SU-DHL-6 (cell line): ENCODE data around the gene LY6G6D.

Experiments
- H2AFZ ChIP-seq: fragments of 200-600 bp; sonication (generic); 2 replicates; pipeline ENCODE4 v1.6.1; 2014; ENCODE audit warnings: low read depth, mild to moderate bottlenecking, moderate library complexity, mixed read lengths, antibody characterized with exemption, low read length; ENCODE audit not compliant: severe bottlenecking
- H3F3A ChIP-seq: fragments of 200-600 bp; shearing (Covaris generic); 2 replicates; pipeline ENCODE4 v1.6.0; 2016; ENCODE audit warnings: antibody characterized with exemption, mild to moderate bottlenecking; ENCODE audit not compliant: insufficient read depth
- H3K27ac ChIP-seq: fragments of 200-600 bp; sonication (generic); 2 replicates; pipeline ENCODE4 v1.5.1; 2016; ENCODE audit warnings: low read depth, mild to moderate bottlenecking, low read length, moderate library complexity, mixed read lengths
- H3K27me3 ChIP-seq: fragments of 200-600 bp; sonication (generic), shearing (Covaris generic); 2 replicates; pipeline ENCODE4 v1.6.0; 2014; ENCODE audit warnings: mild to moderate bottlenecking, low read length
- H3K36me3 ChIP-seq: fragments of 200-600 bp; sonication (generic); 2 replicates; pipeline ENCODE4 v1.6.1; 2014; ENCODE audit warnings: mild to moderate bottlenecking, low read length, mixed read lengths
- H3K4me2 ChIP-seq: fragments of 300-600, 200-600 bp; shearing (Covaris generic), sonication (generic); 2 replicates; pipeline ENCODE4 v1.6.0; 2014; ENCODE audit warnings: low read length, low read depth, mild to moderate bottlenecking; ENCODE audit not compliant: poor library complexity, severe bottlenecking
- H3K4me3 ChIP-seq: fragments of 200-600 bp; sonication (generic); 2 replicates; pipeline ENCODE4 v1.5.1; 2014; ENCODE audit warnings: antibody characterized with exemption, low read length, mild to moderate bottlenecking, mixed read lengths; ENCODE audit not compliant: insufficient read depth, poor library complexity, severe bottlenecking
- H3K79me2 ChIP-seq: fragments of 200-600 bp; sonication (generic); 2 replicates; pipeline ENCODE4 v1.6.1; 2014; ENCODE audit warnings: mild to moderate bottlenecking, low read length, moderate library complexity; ENCODE audit not compliant: insufficient read depth
- H3K9ac ChIP-seq: fragments of 200-600 bp; sonication (generic); 2 replicates; pipeline ENCODE4 v1.7.0; 2014; ENCODE audit warnings: mild to moderate bottlenecking, low read length
- H3K9me2 ChIP-seq: fragments of 200-600 bp; sonication (generic); replicated peaks from 2 replicates; pipeline ENCODE4 v1.6.1; 2014; ENCODE audit warnings: low read length; ENCODE audit not compliant: insufficient read depth
- H3K9me3 ChIP-seq: fragments of 200-600 bp; sonication (generic); 2 replicates; pipeline ENCODE4 v1.6.1; 2014; ENCODE audit warnings: low read length, mixed read lengths; ENCODE audit not compliant: insufficient read depth
- H4K20me1 ChIP-seq: fragments of 200-600 bp; sonication (generic); 2 replicates; pipeline ENCODE4 v1.6.1; 2014; ENCODE audit warnings: low read depth, mild to moderate bottlenecking, antibody characterized with exemption, low read length, moderate library complexity, mixed read lengths
- CTCF ChIP-seq: fragments of 200-600 bp; sonication (generic); IDR thresholded peaks from one replicate; pipeline ENCODE4 v1.5.1; 2017; ENCODE audit warnings: antibody characterized with exemption, mild to moderate bottlenecking, low read length, moderate library complexity; ENCODE audit not compliant: insufficient read depth, poor library complexity, severe bottlenecking
- EZH2phosphoT487 ChIP-seq: fragments of 200-600 bp; sonication (generic), shearing (Covaris generic); conservative IDR thresholded peaks from 2 replicates; pipeline ENCODE4 v1.6.1; 2018; ENCODE audit warnings: mild to moderate bottlenecking, antibody characterized with exemption, low read length, moderate library complexity, mixed read lengths

The LY6G6D gene

GRCh38 chr6:31737991-31738979, 23.1 kb downstream of the LY6G6D start:
- Histone ChIP-seq H3K4me2 (peak overlapping the region; percentile 64), H3K27ac (peak overlapping the region; percentile 95), H3F3A (peaks cover 47% of the 10 kb centered on the region), H3K9me2 (no peaks in the 10 kb centered on the region), H2AFZ (no peak overlapping the region), H3K4me3 (peak overlapping the region; percentile 42), H3K27me3 (no peaks in the 10 kb centered on the region), H3K79me2 (peaks cover 42% of the 10 kb centered on the region), H3K9ac (peak overlapping the region; percentile 90), H4K20me1 (no peaks in the 10 kb centered on the region), H3K36me3 (peaks cover 21% of the 10 kb centered on the region), H3K9me3 (no peaks in the 10 kb centered on the region)
- TF ChIP-seq CTCF (peak; percentile 68), EZH2phosphoT487 (no peak)

GRCh38 chr6:31739639-31740396, 24.7 kb downstream of the LY6G6D start, which contains the start of gene MSH5:
Gene MSH5 (plus strand): TSS chr6:31740005. CDS start chr6:31740467, 462 bp downstream.
- no peaks in the 10 kb centered on the region for H4K20me1 ChIP-seq
- no peaks in the 10 kb centered on the region for H3K9me3 ChIP-seq
- no peaks in the 10 kb centered on the region for H3K27me3 ChIP-seq
- H3K9me2 ChIP-seq, result no peaks in the 10 kb centered on the region
- peak within 1 kb of the TSS; percentile 78 for H3K4me3 ChIP-seq
- peaks cover 33% of the 10 kb centered on the region for H3K79me2 ChIP-seq
- H3K4me2 ChIP-seq, result peak within 1 kb of the TSS; percentile 82
- peak within 1 kb of the TSS; percentile 8 for H2AFZ ChIP-seq
- TF ChIP-seq EZH2phosphoT487 (no peak), CTCF (no peak)
- peak within 1 kb of the TSS; percentile 95 for H3K27ac ChIP-seq
- H3F3A ChIP-seq, result peaks cover 50% of the 10 kb centered on the region
- peak within 1 kb of the TSS; percentile 90 for H3K9ac ChIP-seq
- H3K36me3 ChIP-seq, result peaks cover 17% of the 10 kb centered on the region

GRCh38 chr6:31740397-31741223, 25.5 kb downstream of the LY6G6D start:
- no peaks in the 10 kb centered on the region for H3K9me2 ChIP-seq
- peak overlapping the region; percentile 78 for H3K4me3 ChIP-seq
- H3K9ac ChIP-seq, result peak overlapping the region; percentile 90
- H3F3A ChIP-seq, result peaks cover 54% of the 10 kb centered on the region
- TF ChIP-seq EZH2phosphoT487 (no peak), CTCF (no peak)
- peak overlapping the region; percentile 86 for H3K27ac ChIP-seq
- no peaks in the 10 kb centered on the region for H3K9me3 ChIP-seq
- peaks cover 25% of the 10 kb centered on the region for H3K79me2 ChIP-seq
- no peaks in the 10 kb centered on the region for H4K20me1 ChIP-seq
- peaks cover 17% of the 10 kb centered on the region for H3K36me3 ChIP-seq
- H2AFZ ChIP-seq, result peak overlapping the region; percentile 8
- no peaks in the 10 kb centered on the region for H3K27me3 ChIP-seq
- peak overlapping the region; percentile 82 for H3K4me2 ChIP-seq
